Endothelial cell of umbilical vein (primary cell): Measurements from ENCODE around the gene FBN2. TPM values are rescaled to one million over a fixed set of nuclear protein-coding genes. Genes with fewer than 3 reads are reported as not detected.

Experiments used
- BruUV-seq: library from RNA; stranded (reverse); fragments of 400-500 nt; replicated peaks from 2 replicates; lab custom pipeline; 2021; lab: Mats Ljungman, UMichigan
- CTCF ChIA-PET: fragments of 300-600, 350-600 bp; sonication (Branson Sonifier 250); formaldehyde crosslinking; loops from one replicate; lab custom pipeline; 2021; ENCODE audit warnings: antibody characterized with exemption, inconsistent platforms; lab: Charles Lee
- POLR2A ChIA-PET: fragments of 300-600, 350-600 bp; sonication (Branson Sonifier 250); formaldehyde crosslinking; loops from one replicate; lab custom pipeline; 2021; ENCODE audit warnings: antibody characterized with exemption, inconsistent platforms; lab: Charles Lee
- DNase-seq: peaks from one replicate; pipeline ENCODE4 v3.0.0-alpha.2; 2011; ENCODE audit warnings: low read depth, low spot score
- FAIRE-seq: peaks from 2 replicates; lab custom pipeline; 2011; peaks lifted over from hg19 to GRCh38; lab: Jason Lieb, UNC
- H2AFZ ChIP-seq: 2 replicates; pipeline ENCODE4 v1.6.0; 2012; ENCODE audit warnings: low read depth, low read length, control low read depth, inconsistent platforms
- H3K27ac ChIP-seq: 2 replicates; pipeline ENCODE4 v1.5.1; 2011; ENCODE audit warnings: low read depth, mild to moderate bottlenecking, control low read depth, low read length, moderate library complexity; ENCODE audit not compliant: insufficient read depth
- H3K27me3 ChIP-seq, 2 experiments: 2 replicates each; pipeline versions ENCODE4 v1.6.0 to v1.6.1; 2011; ENCODE audit warnings: low read length in 2 of 2, mixed read lengths in 1 of 2; ENCODE audit not compliant: control insufficient read depth in 2 of 2, insufficient read depth in 2 of 2
- H3K36me3 ChIP-seq, 2 experiments: 2 replicates in 1 of 2; 3 replicates in 1 of 2; pipeline ENCODE4 v1.5.1; 2011; ENCODE audit warnings: low read length in 2 of 2, mild to moderate bottlenecking in 1 of 2, moderate library complexity in 1 of 2; ENCODE audit not compliant: control insufficient read depth in 2 of 2, insufficient read depth in 2 of 2; ENCODE audit errors: extremely low read depth in 1 of 2
- H3K4me1 ChIP-seq: 3 replicates; pipeline ENCODE4 v1.5.1; 2011; ENCODE audit warnings: mild to moderate bottlenecking, low read length; ENCODE audit not compliant: control insufficient read depth, insufficient read depth; ENCODE audit errors: extremely low read depth
- H3K4me2 ChIP-seq: 2 replicates; pipeline ENCODE4 v1.6.1; 2011; ENCODE audit warnings: low read length, control low read depth, mixed read lengths; ENCODE audit not compliant: insufficient read depth
- H3K4me3 ChIP-seq, 3 experiments: fragments of 200-600 bp in 1 of 3; sonication (generic), shearing (Covaris generic) in 1 of 3; replicated peaks in 1 of 3; 2 replicates each; pipeline ENCODE4 v1.5.1; 2011 to 2016; ENCODE audit warnings: control low read depth in 3 of 3, low read length in 3 of 3, mild to moderate bottlenecking in 2 of 3, inconsistent platforms in 1 of 3, low read depth in 1 of 3, moderate library complexity in 1 of 3; ENCODE audit not compliant: insufficient read depth in 1 of 3
- H3K79me2 ChIP-seq: 2 replicates; pipeline ENCODE4 v1.6.0; 2012; ENCODE audit warnings: low read length, inconsistent platforms; ENCODE audit not compliant: control insufficient read depth, insufficient read depth
- H3K9ac ChIP-seq: replicated peaks from 2 replicates; pipeline ENCODE3; 2011; ENCODE audit warnings: low read length, control low read depth; ENCODE audit not compliant: insufficient read depth; ENCODE audit errors: extremely low read depth
- H3K9me1 ChIP-seq: replicated peaks from 3 replicates; pipeline ENCODE4 v1.6.0; 2011; ENCODE audit warnings: mild to moderate bottlenecking, low read length; ENCODE audit not compliant: control insufficient read depth, insufficient read depth; ENCODE audit errors: extremely low read depth
- H3K9me3 ChIP-seq: replicated peaks from 2 replicates; pipeline ENCODE4 v1.5.1; 2012; ENCODE audit warnings: low read length, inconsistent platforms; ENCODE audit not compliant: control insufficient read depth, insufficient read depth
- H4K20me1 ChIP-seq: replicated peaks from 2 replicates; pipeline ENCODE3; 2011; ENCODE audit warnings: mild to moderate bottlenecking, low read length; ENCODE audit not compliant: control insufficient read depth, insufficient read depth; ENCODE audit errors: extremely low read depth
- EZH2 ChIP-seq: IDR thresholded peaks from 2 replicates; pipeline ENCODE4 v1.6.1; 2012; ENCODE audit warnings: borderline replicate concordance, low read depth, mild to moderate bottlenecking, moderate library complexity, low read length, inconsistent platforms; ENCODE audit not compliant: severe bottlenecking
- FOS ChIP-seq: IDR thresholded peaks from 2 replicates; pipeline ENCODE4 v1.6.1; 2011; ENCODE audit warnings: mild to moderate bottlenecking, low read length, moderate library complexity, borderline replicate concordance; ENCODE audit not compliant: insufficient read depth
- GATA2 ChIP-seq: IDR thresholded peaks from 2 replicates; pipeline ENCODE4 v1.7.0; 2011; ENCODE audit warnings: low read depth, mild to moderate bottlenecking, moderate library complexity, mixed read lengths, low read length; ENCODE audit not compliant: insufficient read length, insufficient read depth
- JUN ChIP-seq: IDR thresholded peaks from 2 replicates; pipeline ENCODE4 v1.6.1; 2011; ENCODE audit warnings: borderline replicate concordance, low read depth; ENCODE audit not compliant: insufficient read length, insufficient read depth
- MAX ChIP-seq: IDR thresholded peaks from 2 replicates; pipeline ENCODE4 v1.6.1; 2011; ENCODE audit not compliant: insufficient read depth, insufficient read length
- MYC ChIP-seq: IDR thresholded peaks from one replicate; pipeline ENCODE4 v1.6.1; 2011; ENCODE audit warnings: mild to moderate bottlenecking, low read depth, low read length
- POLR2A ChIP-seq: IDR thresholded peaks from 2 replicates; pipeline ENCODE4 v1.6.1; 2012; ENCODE audit warnings: low read depth, mild to moderate bottlenecking, control low read depth, low read length
- POLR2AphosphoS5 ChIP-seq: IDR thresholded peaks from 2 replicates; pipeline ENCODE4 v1.6.1; 2012; ENCODE audit warnings: low read depth, mild to moderate bottlenecking, control low read depth, low read length, moderate library complexity; ENCODE audit not compliant: insufficient read depth
- dilution Hi-C: fragments of 300-500 bp; cut with MboI; formaldehyde crosslinking; loops from one replicate; pipeline ENCODE4 v1.15.0; 2019; ENCODE audit warnings: low sequenced_read_pairs; ENCODE audit not compliant: extremely low pct_ligation_motif_present
- intact Hi-C: fragments of 100-400 bp; cut with micrococcal nuclease; formaldehyde crosslinking; loops from one replicate; pipeline ENCODE4 v1.10.0; 2022
- polyA plus RNA-seq, 4 experiments: library from polyadenylated mRNA; depleted of rRNA in 3 of 4; stranded (reverse) in 3 of 4; unstranded in 1 of 4; fragments of >200 nt; gene quantifications; 2 replicates each; pipeline versions ENCODE4 v1.2.1 to v1.2.3, GENCODE V29; 2011 to 2012; ENCODE audit warnings: missing spikeins in 1 of 4
- total RNA-seq: library from RNA; stranded (reverse); gene quantifications from 2 replicates; pipeline ENCODE4 v1.2.3, GENCODE V29; 2021
- TF ChIP-seq, protein P1 (sequence below), 2 donors: IDR thresholded peaks; 1 replicate in 1 of 2; 2 replicates in 1 of 2; pipeline ENCODE4 v1.5.1; 2011; ENCODE audit warnings: low read length in 2 of 2, mild to moderate bottlenecking in 2 of 2, moderate library complexity in 2 of 2, control low read depth in 1 of 2, inconsistent platforms in 1 of 2, low read depth in 1 of 2; ENCODE audit not compliant: insufficient read depth in 1 of 2; ENCODE audit errors: extremely low read depth in 1 of 2

The FBN2 gene
- total and polyA plus RNA-seq, 2 donors (not counting 3 experiments of a cell fraction or from before 2014, with no cell fraction given) = 21.8 to 57.4 TPM

DNA sequence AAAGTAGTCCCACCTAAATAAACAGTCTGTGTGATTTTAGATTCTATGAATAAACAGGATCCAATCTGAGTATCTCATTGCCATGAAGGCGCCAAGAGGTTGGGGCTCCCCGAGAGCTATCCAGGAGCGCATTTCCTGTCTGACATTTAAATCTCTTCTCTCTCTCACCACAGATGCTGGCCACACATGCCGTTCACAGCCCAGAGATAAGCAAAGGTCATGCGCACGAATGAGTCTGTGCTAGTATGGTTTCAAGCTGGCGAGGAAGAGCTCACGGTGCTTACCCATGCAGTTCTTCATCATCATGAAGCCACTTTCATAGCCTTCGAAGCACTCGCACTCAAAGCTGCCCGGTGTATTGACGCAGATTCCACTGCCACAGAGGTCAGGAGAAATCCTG, 199.4 kb downstream of the FBN2 start:
- no peak for TF ChIP-seq GATA2
- TF ChIP-seq, protein P1, sequence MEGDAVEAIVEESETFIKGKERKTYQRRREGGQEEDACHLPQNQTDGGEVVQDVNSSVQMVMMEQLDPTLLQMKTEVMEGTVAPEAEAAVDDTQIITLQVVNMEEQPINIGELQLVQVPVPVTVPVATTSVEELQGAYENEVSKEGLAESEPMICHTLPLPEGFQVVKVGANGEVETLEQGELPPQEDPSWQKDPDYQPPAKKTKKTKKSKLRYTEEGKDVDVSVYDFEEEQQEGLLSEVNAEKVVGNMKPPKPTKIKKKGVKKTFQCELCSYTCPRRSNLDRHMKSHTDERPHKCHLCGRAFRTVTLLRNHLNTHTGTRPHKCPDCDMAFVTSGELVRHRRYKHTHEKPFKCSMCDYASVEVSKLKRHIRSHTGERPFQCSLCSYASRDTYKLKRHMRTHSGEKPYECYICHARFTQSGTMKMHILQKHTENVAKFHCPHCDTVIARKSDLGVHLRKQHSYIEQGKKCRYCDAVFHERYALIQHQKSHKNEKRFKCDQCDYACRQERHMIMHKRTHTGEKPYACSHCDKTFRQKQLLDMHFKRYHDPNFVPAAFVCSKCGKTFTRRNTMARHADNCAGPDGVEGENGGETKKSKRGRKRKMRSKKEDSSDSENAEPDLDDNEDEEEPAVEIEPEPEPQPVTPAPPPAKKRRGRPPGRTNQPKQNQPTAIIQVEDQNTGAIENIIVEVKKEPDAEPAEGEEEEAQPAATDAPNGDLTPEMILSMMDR (IDR thresholded peaks at IDR 0.05; ENCODE audit: extremely low read depth in 1 of 2, insufficient read depth in 1 of 2, low read depth in 1 of 2, low read length in 2 of 2) = no peak
- TF ChIP-seq POLR2AphosphoS5 = no peak
- no peak for TF ChIP-seq POLR2A
- no peak for TF ChIP-seq FOS
- no peak for TF ChIP-seq MAX
- TF ChIP-seq EZH2 = no peak
- no peak for TF ChIP-seq JUN
- no peak for TF ChIP-seq MYC
- no peak for FAIRE-seq

More for the DNA sequence above, 199.4 kb downstream of the FBN2 start:
- no peaks in the 10 kb centered on the region for H3K9me1 ChIP-seq
- POLR2A ChIA-PET = no interaction called here
- no peak for DNase-seq
- no peak overlapping the region for H3K27ac ChIP-seq
- no peak overlapping the region for H3K9ac ChIP-seq
- H3K9me3 ChIP-seq = no peaks in the 10 kb centered on the region
- H3K79me2 ChIP-seq = no peaks in the 10 kb centered on the region
- intact Hi-C loops = no loop called here
- no peak overlapping the region for H3K4me3 ChIP-seq
- H3K4me1 ChIP-seq = no peaks in the 10 kb centered on the region
- H3K36me3 ChIP-seq = peaks cover 0 to 6% of the 10 kb centered on the region in 2 experiments
- H3K27me3 ChIP-seq = no peaks in the 10 kb centered on the region
- H3K4me2 ChIP-seq = no peak overlapping the region
- no peak overlapping the region for H2AFZ ChIP-seq
- CTCF ChIA-PET = no interaction called here
- BruUV-seq = no TSS peak
- H4K20me1 ChIP-seq = no peaks in the 10 kb centered on the region
- dilution Hi-C loops = no loop called here
